NB4 (cell line): ENCODE results near the gene PAQR6.

Experiments
- MYC ChIP-seq: IDR thresholded peaks from 2 replicates; pipeline ENCODE4 v1.6.1; 2011; ENCODE audit warnings: low read depth, low read length
- POLR2A ChIP-seq: IDR thresholded peaks from 2 replicates; pipeline ENCODE4 v1.6.1; 2011; ENCODE audit warnings: mild to moderate bottlenecking; ENCODE audit not compliant: insufficient read length; ENCODE audit errors: extremely low read depth
- TF ChIP-seq, protein P1 (sequence below): IDR thresholded peaks from one replicate; pipeline ENCODE4 v1.5.1; 2012; ENCODE audit warnings: low read depth, low read length
- TF ChIP-seq, protein P2 (sequence below): IDR thresholded peaks from 2 replicates; pipeline ENCODE4 v1.6.1; 2011; ENCODE audit warnings: low read depth, low read length

GRCh38 chr1:156285437-156285836 is 37.6 kb upstream of the PAQR6 start:
- TF ChIP-seq POLR2A, result no peak
- TF ChIP-seq, protein P1, sequence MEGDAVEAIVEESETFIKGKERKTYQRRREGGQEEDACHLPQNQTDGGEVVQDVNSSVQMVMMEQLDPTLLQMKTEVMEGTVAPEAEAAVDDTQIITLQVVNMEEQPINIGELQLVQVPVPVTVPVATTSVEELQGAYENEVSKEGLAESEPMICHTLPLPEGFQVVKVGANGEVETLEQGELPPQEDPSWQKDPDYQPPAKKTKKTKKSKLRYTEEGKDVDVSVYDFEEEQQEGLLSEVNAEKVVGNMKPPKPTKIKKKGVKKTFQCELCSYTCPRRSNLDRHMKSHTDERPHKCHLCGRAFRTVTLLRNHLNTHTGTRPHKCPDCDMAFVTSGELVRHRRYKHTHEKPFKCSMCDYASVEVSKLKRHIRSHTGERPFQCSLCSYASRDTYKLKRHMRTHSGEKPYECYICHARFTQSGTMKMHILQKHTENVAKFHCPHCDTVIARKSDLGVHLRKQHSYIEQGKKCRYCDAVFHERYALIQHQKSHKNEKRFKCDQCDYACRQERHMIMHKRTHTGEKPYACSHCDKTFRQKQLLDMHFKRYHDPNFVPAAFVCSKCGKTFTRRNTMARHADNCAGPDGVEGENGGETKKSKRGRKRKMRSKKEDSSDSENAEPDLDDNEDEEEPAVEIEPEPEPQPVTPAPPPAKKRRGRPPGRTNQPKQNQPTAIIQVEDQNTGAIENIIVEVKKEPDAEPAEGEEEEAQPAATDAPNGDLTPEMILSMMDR, result no peak
- TF ChIP-seq, protein P2, sequence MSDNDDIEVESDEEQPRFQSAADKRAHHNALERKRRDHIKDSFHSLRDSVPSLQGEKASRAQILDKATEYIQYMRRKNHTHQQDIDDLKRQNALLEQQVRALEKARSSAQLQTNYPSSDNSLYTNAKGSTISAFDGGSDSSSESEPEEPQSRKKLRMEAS, result no peak
- no peak for TF ChIP-seq MYC
